Measurements from ENCODE around the gene ERRFI1. TPM values are rescaled to one million over a fixed set of nuclear protein-coding genes. Genes with fewer than 3 reads are reported as not detected.
"Not testable (repeated sequence)": the region's sequence is repeated elsewhere in the genome, so short reads cannot be mapped to it uniquely, and the experiment has no call there.

Gene ERRFI1
- total RNA-seq, 1 donor = 70.4 TPM

DNA sequence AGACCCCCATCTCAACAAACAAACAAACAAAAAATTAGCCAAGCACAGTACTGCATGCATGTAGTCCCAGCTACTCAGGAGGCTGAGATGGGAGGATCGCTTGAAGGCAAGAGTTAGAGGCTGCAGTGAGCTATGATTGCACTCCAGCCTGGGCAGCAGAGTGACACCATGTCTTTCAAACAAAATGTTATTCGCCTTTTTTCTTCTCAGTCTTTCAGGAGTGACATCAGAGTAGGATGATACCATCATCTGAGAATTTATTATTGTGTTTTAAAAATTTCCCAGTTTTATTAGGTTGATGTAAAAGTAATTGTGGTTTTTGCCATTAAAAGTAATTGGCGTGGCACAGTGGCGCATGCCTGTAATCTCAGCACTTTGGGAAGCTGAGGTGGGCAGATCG, 53.8 kb downstream of the ERRFI1 start:
- DNase-seq (ENCODE audit: low read depth) = no peak
- no peak overlapping the region for H3K4me3 ChIP-seq (ENCODE audit: low read depth, low read length)
- TF ChIP-seq, protein P1, sequence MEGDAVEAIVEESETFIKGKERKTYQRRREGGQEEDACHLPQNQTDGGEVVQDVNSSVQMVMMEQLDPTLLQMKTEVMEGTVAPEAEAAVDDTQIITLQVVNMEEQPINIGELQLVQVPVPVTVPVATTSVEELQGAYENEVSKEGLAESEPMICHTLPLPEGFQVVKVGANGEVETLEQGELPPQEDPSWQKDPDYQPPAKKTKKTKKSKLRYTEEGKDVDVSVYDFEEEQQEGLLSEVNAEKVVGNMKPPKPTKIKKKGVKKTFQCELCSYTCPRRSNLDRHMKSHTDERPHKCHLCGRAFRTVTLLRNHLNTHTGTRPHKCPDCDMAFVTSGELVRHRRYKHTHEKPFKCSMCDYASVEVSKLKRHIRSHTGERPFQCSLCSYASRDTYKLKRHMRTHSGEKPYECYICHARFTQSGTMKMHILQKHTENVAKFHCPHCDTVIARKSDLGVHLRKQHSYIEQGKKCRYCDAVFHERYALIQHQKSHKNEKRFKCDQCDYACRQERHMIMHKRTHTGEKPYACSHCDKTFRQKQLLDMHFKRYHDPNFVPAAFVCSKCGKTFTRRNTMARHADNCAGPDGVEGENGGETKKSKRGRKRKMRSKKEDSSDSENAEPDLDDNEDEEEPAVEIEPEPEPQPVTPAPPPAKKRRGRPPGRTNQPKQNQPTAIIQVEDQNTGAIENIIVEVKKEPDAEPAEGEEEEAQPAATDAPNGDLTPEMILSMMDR (IDR thresholded peaks at IDR 0.05; ENCODE audit: insufficient read depth, low read depth, low read length) = no peak

DNA sequence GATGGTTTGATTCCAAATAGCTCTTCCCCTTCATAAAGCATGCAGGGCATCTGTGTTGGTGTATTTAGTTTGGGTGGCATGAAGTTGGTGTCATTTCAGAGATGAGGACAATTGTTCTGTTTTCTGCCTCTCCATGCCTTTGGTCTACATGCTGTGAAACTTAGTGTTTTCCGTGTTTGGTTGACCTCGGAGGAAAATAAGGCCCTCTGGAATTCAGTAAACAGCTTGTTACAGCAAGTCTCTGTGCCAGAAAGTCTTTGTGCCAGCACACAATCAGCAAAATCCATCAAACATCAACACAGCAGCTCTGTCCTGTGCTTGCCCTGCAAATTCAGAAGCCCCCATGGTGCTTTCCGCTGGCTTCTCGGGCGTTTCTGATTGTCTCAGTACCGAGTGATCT, 55.1 kb downstream of the ERRFI1 start:
- no peak for DNase-seq (ENCODE audit: low read depth)
- TF ChIP-seq, protein P1 (IDR thresholded peaks at IDR 0.05; ENCODE audit: insufficient read depth, low read depth, low read length) = no peak
- no peak overlapping the region for H3K4me3 ChIP-seq (ENCODE audit: low read depth, low read length)

DNA sequence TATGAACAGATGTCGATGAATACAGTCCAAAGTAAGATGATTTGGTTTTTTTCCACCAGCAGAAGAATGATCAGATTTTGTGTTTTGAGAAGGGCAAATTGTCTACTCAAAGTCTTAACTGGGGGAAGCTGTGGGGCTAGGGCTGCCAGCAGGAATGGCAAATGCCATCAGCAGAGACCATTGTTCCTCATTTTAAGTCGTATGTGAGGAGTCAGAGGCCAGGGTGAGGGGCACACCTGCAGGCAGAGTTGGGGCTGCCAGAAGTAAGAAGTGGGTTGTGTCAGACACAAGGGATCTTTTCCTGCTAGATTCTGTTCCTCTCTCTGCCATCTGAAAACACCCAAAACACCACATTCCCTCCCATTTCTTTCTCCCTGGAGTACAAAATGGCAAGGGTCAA, 55.9 kb downstream of the ERRFI1 start:
- TF ChIP-seq, protein P1 (IDR thresholded peaks at IDR 0.05; ENCODE audit: insufficient read depth, low read depth, low read length) = no peak
- no peak for DNase-seq (ENCODE audit: low read depth)
- H3K4me3 ChIP-seq (ENCODE audit: low read depth, low read length) = no peak overlapping the region

DNA sequence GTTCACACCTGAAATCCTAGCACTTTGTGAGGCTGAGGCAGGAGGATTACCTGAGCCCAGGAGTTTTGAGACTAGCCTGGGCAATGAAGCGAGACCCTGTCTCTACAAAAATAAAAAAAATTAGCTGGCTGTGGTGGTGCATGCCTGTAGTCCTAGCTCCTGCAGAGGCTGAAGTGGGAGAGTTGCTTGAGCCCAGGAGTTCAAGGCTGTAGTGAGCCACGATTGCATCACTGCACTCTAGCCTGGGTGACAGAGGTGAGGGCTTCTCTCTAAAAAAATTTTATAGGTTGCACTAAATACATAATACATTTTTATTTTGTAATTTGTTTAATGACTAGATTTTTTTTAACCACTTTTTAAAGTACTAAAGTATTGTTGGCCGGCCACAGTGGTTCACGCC, 58.5 kb downstream of the ERRFI1 start:
- no peak overlapping the region for H3K4me3 ChIP-seq (ENCODE audit: low read depth, low read length)

DNA sequence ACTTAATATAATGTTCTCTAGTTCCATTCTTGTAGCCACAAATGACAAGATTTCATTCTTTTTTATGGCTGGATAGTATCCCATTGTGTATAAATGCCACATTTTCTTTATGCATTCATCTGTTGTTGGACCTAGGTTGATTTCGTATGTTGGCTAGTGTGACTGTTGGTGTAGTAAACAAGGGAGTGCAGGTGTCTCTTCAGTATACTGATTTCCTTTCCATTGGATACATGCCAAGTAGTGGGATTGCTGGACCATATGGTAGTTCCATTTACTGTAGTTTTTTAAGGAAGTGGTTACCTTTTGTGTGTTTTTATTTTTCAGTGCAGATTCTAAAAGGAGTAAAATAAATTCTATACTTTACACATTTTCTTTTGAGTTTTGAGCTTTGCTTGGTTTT, 58.9 kb downstream of the ERRFI1 start:
- DNase-seq (ENCODE audit: low read depth) = no peak
- TF ChIP-seq, protein P1 (IDR thresholded peaks at IDR 0.05; ENCODE audit: insufficient read depth, low read depth, low read length) = no peak
- no peak overlapping the region for H3K4me3 ChIP-seq (ENCODE audit: low read depth, low read length)

More for the DNA sequence above, 58.5 kb downstream of the ERRFI1 start:
- TF ChIP-seq, protein P1 (IDR thresholded peaks at IDR 0.05; ENCODE audit: insufficient read depth, low read depth, low read length) = no peak
- no peak for DNase-seq (ENCODE audit: low read depth)

DNA sequence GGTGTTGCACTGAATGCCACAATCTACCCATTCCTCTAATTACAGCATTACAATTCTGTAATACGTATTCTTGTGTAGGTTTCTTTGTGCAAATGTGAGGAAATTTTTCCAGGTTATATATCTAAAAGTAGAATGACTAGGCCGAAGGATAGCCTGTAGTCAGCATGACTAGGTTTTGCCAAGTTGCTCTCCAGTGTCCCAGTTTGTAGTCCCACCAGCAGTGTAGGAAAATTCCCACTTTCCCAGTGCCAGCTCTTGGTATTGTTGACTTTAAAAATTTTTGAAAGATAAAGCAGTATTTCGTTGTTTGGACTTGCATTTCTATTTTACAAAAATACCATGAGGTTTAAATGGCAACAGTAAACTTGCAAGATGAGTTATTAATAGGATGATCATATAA, 61.6 kb downstream of the ERRFI1 start:
- TF ChIP-seq, protein P1 (IDR thresholded peaks at IDR 0.05; ENCODE audit: insufficient read depth, low read depth, low read length) = no peak
- DNase-seq (ENCODE audit: low read depth) = no peak
- H3K4me3 ChIP-seq (ENCODE audit: low read depth, low read length) = no peak overlapping the region

DNA sequence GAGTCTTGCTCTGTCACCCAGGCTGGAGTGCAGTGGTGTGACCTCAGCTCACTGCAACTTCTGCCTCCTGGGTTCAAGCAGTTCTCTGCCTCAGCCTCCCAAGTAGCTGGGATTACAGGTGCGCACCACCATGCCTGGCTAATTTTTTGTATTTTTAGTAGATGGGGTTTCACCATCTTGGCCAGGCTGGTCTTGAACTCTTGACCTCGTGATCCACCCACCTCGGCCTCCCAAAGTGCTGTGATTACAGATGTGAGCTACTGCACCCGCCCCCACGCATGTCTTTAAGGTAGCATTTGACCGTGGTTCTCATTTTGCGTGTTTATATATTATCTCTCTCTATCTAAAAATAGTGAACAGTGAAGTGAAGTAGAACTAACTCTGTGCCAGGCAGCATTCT, 62.3 kb downstream of the ERRFI1 start:
- not testable (repeated sequence) for DNase-seq (ENCODE audit: low read depth); H3K4me3 ChIP-seq (ENCODE audit: low read depth, low read length)

DNA sequence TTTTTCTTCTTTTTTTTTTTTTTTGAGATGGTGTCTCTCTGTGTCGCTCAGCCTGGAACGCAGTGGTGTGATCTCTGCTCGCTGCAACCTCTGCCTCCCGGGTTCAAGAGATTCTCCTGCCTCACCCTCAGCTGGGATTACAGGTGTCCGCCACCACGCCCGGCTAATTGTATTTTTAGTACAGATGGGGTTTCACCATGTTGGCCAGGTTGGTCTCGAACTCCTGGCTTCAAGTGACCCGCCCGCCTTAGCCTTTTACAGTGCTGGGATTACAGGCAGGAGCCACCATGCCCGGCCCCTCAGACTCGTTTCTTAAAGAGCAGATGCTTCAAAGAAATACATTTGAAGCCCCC, 62.8 kb downstream of the ERRFI1 start:
- not testable (repeated sequence) for H3K4me3 ChIP-seq (ENCODE audit: low read depth, low read length); DNase-seq (ENCODE audit: low read depth)
